WTC11 (cell line): ENCODE data around the gene LMAN2. TPM values are rescaled to one million over a fixed set of nuclear protein-coding genes. Genes with fewer than 3 reads are reported as not detected.

Source experiments
- ATAC-seq: fragments of 200-7000 bp; cut with Tn5 transposase; 2 replicates; pipeline ENCODE4 v1.10.0; 2021; ENCODE audit warnings: mild to moderate bottlenecking, moderate library complexity
- CTCF ChIA-PET: fragments of 300-600 bp; sonication (Branson Sonifier 250); formaldehyde crosslinking; loops from one replicate; lab custom pipeline; 2021; ENCODE audit warnings: antibody characterized with exemption; lab: Charles Lee
- POLR2A ChIA-PET: fragments of 350-600 bp; sonication (Branson Sonifier 250); formaldehyde crosslinking; loops from one replicate; lab custom pipeline; 2021; ENCODE audit warnings: antibody characterized with exemption; lab: Charles Lee
- DNase-seq: peaks from one replicate; pipeline ENCODE4 v3.0.0; 2021; ENCODE audit warnings: low spot score
- H3K27ac Mint-ChIP-seq: 2 replicates; pipeline ENCODE4 v1.8.0; 2021; ENCODE audit warnings: mixed read lengths
- H3K27me3 Mint-ChIP-seq: 2 replicates; pipeline ENCODE4 v1.8.0; 2021; ENCODE audit warnings: low read depth, mild to moderate bottlenecking, moderate library complexity, mixed read lengths
- H3K36me3 Mint-ChIP-seq: 2 replicates; pipeline ENCODE4 v1.8.0; 2021; ENCODE audit warnings: mixed read lengths
- H3K4me1 Mint-ChIP-seq: 2 replicates; pipeline ENCODE4 v1.8.0; 2022; ENCODE audit warnings: mixed read lengths
- H3K4me3 Mint-ChIP-seq: 2 replicates; pipeline ENCODE4 v1.8.0; 2021; ENCODE audit warnings: mild to moderate bottlenecking, moderate library complexity, mixed read lengths
- H3K9me3 Mint-ChIP-seq: 2 replicates; pipeline ENCODE4 v1.8.0; 2021; ENCODE audit warnings: mixed read lengths
- ELF4 ChIP-seq: sonication (generic); formaldehyde crosslinking; IDR thresholded peaks from 2 replicates; pipeline ENCODE4 v1.8.1; 2022; ENCODE audit warnings: low read depth, mild to moderate bottlenecking, moderate library complexity, missing genetic modification reagents
- GABPB1 ChIP-seq: sonication (generic); formaldehyde crosslinking; IDR thresholded peaks from 2 replicates; pipeline ENCODE4 v1.8.1; 2023; ENCODE audit warnings: mild to moderate bottlenecking, missing genetic modification reagents
- GTF2I ChIP-seq: fragments of 250-450 bp; sonication (Bioruptor Pico); conservative IDR thresholded peaks from 2 replicates; pipeline ENCODE4 v1.4.0; 2021; ENCODE audit warnings: mild to moderate bottlenecking
- KAT7 ChIP-seq: sonication (generic); formaldehyde crosslinking; IDR thresholded peaks from 2 replicates; pipeline ENCODE4 v1.8.1; 2023; ENCODE audit warnings: missing genetic modification reagents, mild to moderate bottlenecking, borderline replicate concordance
- NR2C2 ChIP-seq: sonication (generic); formaldehyde crosslinking; IDR thresholded peaks from 2 replicates; pipeline ENCODE4 v1.8.0; 2022; ENCODE audit warnings: mild to moderate bottlenecking, missing genetic modification reagents
- TP53 ChIP-seq: sonication (generic); formaldehyde crosslinking; IDR thresholded peaks from 2 replicates; pipeline ENCODE4 v1.8.1; 2023; ENCODE audit warnings: mild to moderate bottlenecking, missing genetic modification reagents
- ZNF121 ChIP-seq: sonication (generic); formaldehyde crosslinking; IDR thresholded peaks from 2 replicates; pipeline ENCODE4 v1.8.0; 2023; ENCODE audit warnings: missing genetic modification reagents
- ZNF232 ChIP-seq: sonication (generic); formaldehyde crosslinking; IDR thresholded peaks from 2 replicates; pipeline ENCODE4 v1.8.0; 2022; ENCODE audit warnings: mild to moderate bottlenecking, missing genetic modification reagents
- total RNA-seq: library from RNA; stranded (reverse); gene quantifications from 3 replicates; pipeline ENCODE4 v1.2.3, GENCODE V29; 2021
- TF ChIP-seq, protein P1 (sequence below): sonication (generic); formaldehyde crosslinking; IDR thresholded peaks from 2 replicates; pipeline ENCODE4 v1.8.0; 2023; ENCODE audit warnings: missing genetic modification reagents, mild to moderate bottlenecking, borderline replicate concordance
- TF ChIP-seq, protein P2 (sequence below): sonication (generic); formaldehyde crosslinking; conservative IDR thresholded peaks from 2 replicates; pipeline ENCODE4 v1.8.1; 2022; ENCODE audit warnings: mild to moderate bottlenecking, missing genetic modification reagents
- TF ChIP-seq, protein P3 (sequence below): sonication (generic); formaldehyde crosslinking; IDR thresholded peaks from 2 replicates; pipeline ENCODE4 v1.8.1; 2023; ENCODE audit warnings: mild to moderate bottlenecking, missing genetic modification reagents, borderline replicate concordance
- TF ChIP-seq, protein P4 (sequence below): sonication (generic); formaldehyde crosslinking; IDR thresholded peaks from 2 replicates; pipeline ENCODE4 v1.8.0; 2022; ENCODE audit warnings: mild to moderate bottlenecking, missing genetic modification reagents
- TF ChIP-seq, protein P5 (sequence below): fragments of 250-450 bp; sonication (Bioruptor Pico); IDR thresholded peaks from 2 replicates; pipeline ENCODE4 v1.9.0; 2021; ENCODE audit warnings: mild to moderate bottlenecking
- TF ChIP-seq, protein P6 (sequence below): sonication (generic); formaldehyde crosslinking; IDR thresholded peaks from 2 replicates; pipeline ENCODE4 v1.8.1; 2023; ENCODE audit warnings: mild to moderate bottlenecking, missing genetic modification reagents, moderate library complexity
- TF ChIP-seq, protein P7 (sequence below): sonication (generic); formaldehyde crosslinking; IDR thresholded peaks from 2 replicates; pipeline ENCODE4 v1.8.1; 2022; ENCODE audit warnings: low read depth, missing genetic modification reagents, borderline replicate concordance
- TF ChIP-seq, protein P8 (sequence below): sonication (generic); formaldehyde crosslinking; IDR thresholded peaks from 2 replicates; pipeline ENCODE4 v1.8.1; 2022; ENCODE audit warnings: mild to moderate bottlenecking, missing genetic modification reagents, moderate library complexity, borderline replicate concordance
- TF ChIP-seq, protein P9 (sequence below): fragments of 250-450 bp; sonication (Bioruptor Pico); IDR thresholded peaks from 2 replicates; pipeline ENCODE4 v1.8.0; 2021; ENCODE audit warnings: mild to moderate bottlenecking

Gene LMAN2
- total RNA-seq, 1 experiment from 2014 or later = 162 TPM

DNA sequence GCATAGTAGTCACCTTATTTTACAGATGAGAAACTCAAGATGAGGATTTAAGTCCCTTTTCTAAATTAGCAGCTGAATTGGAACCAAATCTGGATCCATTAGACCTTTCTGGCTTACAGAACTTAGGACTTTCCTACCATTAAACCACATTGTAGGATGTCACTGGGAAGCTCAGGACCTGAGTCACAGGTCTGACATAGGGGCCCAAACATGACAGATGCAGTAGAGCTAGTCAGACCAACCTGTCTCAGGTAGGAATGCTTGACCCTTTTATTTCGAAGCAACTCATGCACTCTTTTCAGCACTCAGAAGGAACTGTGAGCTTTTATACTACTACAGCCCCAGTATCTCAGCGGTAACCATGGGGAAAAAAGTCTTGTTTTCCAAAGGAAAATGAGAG, 50.5 kb downstream of the LMAN2 start (continued):
- TF ChIP-seq, protein P1, sequence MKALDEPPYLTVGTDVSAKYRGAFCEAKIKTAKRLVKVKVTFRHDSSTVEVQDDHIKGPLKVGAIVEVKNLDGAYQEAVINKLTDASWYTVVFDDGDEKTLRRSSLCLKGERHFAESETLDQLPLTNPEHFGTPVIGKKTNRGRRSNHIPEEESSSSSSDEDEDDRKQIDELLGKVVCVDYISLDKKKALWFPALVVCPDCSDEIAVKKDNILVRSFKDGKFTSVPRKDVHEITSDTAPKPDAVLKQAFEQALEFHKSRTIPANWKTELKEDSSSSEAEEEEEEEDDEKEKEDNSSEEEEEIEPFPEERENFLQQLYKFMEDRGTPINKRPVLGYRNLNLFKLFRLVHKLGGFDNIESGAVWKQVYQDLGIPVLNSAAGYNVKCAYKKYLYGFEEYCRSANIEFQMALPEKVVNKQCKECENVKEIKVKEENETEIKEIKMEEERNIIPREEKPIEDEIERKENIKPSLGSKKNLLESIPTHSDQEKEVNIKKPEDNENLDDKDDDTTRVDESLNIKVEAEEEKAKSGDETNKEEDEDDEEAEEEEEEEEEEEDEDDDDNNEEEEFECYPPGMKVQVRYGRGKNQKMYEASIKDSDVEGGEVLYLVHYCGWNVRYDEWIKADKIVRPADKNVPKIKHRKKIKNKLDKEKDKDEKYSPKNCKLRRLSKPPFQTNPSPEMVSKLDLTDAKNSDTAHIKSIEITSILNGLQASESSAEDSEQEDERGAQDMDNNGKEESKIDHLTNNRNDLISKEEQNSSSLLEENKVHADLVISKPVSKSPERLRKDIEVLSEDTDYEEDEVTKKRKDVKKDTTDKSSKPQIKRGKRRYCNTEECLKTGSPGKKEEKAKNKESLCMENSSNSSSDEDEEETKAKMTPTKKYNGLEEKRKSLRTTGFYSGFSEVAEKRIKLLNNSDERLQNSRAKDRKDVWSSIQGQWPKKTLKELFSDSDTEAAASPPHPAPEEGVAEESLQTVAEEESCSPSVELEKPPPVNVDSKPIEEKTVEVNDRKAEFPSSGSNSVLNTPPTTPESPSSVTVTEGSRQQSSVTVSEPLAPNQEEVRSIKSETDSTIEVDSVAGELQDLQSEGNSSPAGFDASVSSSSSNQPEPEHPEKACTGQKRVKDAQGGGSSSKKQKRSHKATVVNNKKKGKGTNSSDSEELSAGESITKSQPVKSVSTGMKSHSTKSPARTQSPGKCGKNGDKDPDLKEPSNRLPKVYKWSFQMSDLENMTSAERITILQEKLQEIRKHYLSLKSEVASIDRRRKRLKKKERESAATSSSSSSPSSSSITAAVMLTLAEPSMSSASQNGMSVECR (CRISPR knock-in tag) = no peak
- TF ChIP-seq, protein P2, sequence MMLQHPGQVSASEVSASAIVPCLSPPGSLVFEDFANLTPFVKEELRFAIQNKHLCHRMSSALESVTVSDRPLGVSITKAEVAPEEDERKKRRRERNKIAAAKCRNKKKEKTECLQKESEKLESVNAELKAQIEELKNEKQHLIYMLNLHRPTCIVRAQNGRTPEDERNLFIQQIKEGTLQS (CRISPR knock-in tag) = no peak

DNA sequence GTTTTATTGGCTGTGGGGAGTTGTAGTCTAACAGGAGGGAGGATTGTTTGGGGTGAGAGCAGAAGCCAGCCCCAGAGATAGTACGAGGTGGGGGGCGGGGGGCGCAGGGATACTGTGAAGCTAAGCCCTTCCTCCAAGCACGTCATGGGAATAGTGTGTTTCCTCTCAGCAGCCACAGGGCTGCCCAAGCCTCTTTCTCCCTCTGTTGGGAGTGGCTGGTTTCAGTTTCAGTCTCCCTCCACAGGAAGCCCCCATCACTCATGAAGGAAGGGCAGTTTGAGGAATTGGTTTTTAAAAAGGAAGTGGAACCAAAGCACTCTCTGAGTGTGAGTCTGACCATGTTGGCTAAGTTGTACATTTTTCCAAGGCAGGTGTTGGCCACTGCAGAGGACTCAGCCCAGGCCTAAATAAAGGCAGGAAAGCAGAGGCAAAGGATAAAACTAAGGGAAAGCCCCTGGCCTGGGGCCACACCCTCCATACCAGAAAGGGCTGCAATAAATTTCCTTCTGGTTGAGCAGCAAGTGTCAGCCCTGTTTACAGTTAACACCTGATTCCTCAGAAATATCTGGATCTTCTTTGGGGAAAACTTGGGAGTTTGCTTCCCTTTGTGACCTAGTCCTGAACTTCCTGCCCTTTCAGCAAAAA, 51.1 kb downstream of the LMAN2 start:
- Mint-ChIP-seq H3K4me1 (peaks cover 54% of the 10 kb centered on the region), H3K9me3 (no peaks in the 10 kb centered on the region)
- POLR2A ChIA-PET = no interaction called here
- TF ChIP-seq, protein P2 (CRISPR knock-in tag) = no peak
- no peak for TF ChIP-seq GABPB1 (CRISPR knock-in tag)
- TF ChIP-seq, protein P3, sequence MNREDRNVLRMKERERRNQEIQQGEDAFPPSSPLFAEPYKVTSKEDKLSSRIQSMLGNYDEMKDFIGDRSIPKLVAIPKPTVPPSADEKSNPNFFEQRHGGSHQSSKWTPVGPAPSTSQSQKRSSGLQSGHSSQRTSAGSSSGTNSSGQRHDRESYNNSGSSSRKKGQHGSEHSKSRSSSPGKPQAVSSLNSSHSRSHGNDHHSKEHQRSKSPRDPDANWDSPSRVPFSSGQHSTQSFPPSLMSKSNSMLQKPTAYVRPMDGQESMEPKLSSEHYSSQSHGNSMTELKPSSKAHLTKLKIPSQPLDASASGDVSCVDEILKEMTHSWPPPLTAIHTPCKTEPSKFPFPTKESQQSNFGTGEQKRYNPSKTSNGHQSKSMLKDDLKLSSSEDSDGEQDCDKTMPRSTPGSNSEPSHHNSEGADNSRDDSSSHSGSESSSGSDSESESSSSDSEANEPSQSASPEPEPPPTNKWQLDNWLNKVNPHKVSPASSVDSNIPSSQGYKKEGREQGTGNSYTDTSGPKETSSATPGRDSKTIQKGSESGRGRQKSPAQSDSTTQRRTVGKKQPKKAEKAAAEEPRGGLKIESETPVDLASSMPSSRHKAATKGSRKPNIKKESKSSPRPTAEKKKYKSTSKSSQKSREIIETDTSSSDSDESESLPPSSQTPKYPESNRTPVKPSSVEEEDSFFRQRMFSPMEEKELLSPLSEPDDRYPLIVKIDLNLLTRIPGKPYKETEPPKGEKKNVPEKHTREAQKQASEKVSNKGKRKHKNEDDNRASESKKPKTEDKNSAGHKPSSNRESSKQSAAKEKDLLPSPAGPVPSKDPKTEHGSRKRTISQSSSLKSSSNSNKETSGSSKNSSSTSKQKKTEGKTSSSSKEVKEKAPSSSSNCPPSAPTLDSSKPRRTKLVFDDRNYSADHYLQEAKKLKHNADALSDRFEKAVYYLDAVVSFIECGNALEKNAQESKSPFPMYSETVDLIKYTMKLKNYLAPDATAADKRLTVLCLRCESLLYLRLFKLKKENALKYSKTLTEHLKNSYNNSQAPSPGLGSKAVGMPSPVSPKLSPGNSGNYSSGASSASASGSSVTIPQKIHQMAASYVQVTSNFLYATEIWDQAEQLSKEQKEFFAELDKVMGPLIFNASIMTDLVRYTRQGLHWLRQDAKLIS (CRISPR knock-in tag) = no peak
- TF ChIP-seq, protein P4, sequence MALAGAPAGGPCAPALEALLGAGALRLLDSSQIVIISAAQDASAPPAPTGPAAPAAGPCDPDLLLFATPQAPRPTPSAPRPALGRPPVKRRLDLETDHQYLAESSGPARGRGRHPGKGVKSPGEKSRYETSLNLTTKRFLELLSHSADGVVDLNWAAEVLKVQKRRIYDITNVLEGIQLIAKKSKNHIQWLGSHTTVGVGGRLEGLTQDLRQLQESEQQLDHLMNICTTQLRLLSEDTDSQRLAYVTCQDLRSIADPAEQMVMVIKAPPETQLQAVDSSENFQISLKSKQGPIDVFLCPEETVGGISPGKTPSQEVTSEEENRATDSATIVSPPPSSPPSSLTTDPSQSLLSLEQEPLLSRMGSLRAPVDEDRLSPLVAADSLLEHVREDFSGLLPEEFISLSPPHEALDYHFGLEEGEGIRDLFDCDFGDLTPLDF (CRISPR knock-in tag) = no peak
- TF ChIP-seq, protein P5, sequence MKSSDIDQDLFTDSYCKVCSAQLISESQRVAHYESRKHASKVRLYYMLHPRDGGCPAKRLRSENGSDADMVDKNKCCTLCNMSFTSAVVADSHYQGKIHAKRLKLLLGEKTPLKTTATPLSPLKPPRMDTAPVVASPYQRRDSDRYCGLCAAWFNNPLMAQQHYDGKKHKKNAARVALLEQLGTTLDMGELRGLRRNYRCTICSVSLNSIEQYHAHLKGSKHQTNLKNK (CRISPR knock-in tag) = no peak
- TF ChIP-seq NR2C2 (CRISPR knock-in tag) = no peak
- TF ChIP-seq ZNF121 = no peak
- TF ChIP-seq, protein P6, sequence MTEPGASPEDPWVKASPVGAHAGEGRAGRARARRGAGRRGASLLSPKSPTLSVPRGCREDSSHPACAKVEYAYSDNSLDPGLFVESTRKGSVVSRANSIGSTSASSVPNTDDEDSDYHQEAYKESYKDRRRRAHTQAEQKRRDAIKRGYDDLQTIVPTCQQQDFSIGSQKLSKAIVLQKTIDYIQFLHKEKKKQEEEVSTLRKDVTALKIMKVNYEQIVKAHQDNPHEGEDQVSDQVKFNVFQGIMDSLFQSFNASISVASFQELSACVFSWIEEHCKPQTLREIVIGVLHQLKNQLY = no peak
- no peak for TF ChIP-seq ZNF232 (CRISPR knock-in tag)
- TF ChIP-seq, protein P7, sequence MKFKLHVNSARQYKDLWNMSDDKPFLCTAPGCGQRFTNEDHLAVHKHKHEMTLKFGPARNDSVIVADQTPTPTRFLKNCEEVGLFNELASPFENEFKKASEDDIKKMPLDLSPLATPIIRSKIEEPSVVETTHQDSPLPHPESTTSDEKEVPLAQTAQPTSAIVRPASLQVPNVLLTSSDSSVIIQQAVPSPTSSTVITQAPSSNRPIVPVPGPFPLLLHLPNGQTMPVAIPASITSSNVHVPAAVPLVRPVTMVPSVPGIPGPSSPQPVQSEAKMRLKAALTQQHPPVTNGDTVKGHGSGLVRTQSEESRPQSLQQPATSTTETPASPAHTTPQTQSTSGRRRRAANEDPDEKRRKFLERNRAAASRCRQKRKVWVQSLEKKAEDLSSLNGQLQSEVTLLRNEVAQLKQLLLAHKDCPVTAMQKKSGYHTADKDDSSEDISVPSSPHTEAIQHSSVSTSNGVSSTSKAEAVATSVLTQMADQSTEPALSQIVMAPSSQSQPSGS = no peak
- TF ChIP-seq KAT7 (CRISPR knock-in tag) = no peak
- TF ChIP-seq, protein P8, sequence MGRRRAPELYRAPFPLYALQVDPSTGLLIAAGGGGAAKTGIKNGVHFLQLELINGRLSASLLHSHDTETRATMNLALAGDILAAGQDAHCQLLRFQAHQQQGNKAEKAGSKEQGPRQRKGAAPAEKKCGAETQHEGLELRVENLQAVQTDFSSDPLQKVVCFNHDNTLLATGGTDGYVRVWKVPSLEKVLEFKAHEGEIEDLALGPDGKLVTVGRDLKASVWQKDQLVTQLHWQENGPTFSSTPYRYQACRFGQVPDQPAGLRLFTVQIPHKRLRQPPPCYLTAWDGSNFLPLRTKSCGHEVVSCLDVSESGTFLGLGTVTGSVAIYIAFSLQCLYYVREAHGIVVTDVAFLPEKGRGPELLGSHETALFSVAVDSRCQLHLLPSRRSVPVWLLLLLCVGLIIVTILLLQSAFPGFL = no peak
- no peak for TF ChIP-seq TP53 (CRISPR knock-in tag)
- TF ChIP-seq ELF4 (CRISPR knock-in tag) = no peak
- no peak for TF ChIP-seq GTF2I (CRISPR knock-in tag)
- TF ChIP-seq, protein P9, sequence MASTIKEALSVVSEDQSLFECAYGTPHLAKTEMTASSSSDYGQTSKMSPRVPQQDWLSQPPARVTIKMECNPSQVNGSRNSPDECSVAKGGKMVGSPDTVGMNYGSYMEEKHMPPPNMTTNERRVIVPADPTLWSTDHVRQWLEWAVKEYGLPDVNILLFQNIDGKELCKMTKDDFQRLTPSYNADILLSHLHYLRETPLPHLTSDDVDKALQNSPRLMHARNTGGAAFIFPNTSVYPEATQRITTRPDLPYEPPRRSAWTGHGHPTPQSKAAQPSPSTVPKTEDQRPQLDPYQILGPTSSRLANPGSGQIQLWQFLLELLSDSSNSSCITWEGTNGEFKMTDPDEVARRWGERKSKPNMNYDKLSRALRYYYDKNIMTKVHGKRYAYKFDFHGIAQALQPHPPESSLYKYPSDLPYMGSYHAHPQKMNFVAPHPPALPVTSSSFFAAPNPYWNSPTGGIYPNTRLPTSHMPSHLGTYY (CRISPR knock-in tag) = no peak

More for the DNA sequence above, 51.1 kb downstream of the LMAN2 start:
- Mint-ChIP-seq H3K27ac (peak overlapping the region; percentile 99), H3K27me3 (no peaks in the 10 kb centered on the region), H3K36me3 (peaks cover 19% of the 10 kb centered on the region), H3K4me3 (no peak overlapping the region)
- ATAC-seq (peak; percentile 25), DNase-seq (no peak)
- CTCF ChIA-PET = interaction anchor here (0.9 to 4.7 kb wide), 4 partner anchors 9 to 186 kb away, joined by 3 to 36 read pairs (median 10); no protein-coding TSS in a partner anchor
